PFSK-1 (cell line): Measurements from ENCODE around the gene OXER1.

Experiments
- FOXP2 ChIP-seq: optimal IDR thresholded peaks from 2 replicates; pipeline ENCODE3; 2011; ENCODE audit warnings: borderline replicate concordance, control low read depth, inconsistent platforms; ENCODE audit not compliant: insufficient read depth; ENCODE audit errors: extremely low read length, extremely low read depth
- POLR2AphosphoS5 ChIP-seq: IDR thresholded peaks from 2 replicates; pipeline ENCODE4 v1.6.1; 2012; ENCODE audit warnings: low read depth, mild to moderate bottlenecking, control low read depth, low read length, moderate library complexity
- SIN3A ChIP-seq: IDR thresholded peaks from 2 replicates; pipeline ENCODE4 v1.6.1; 2012; ENCODE audit warnings: mild to moderate bottlenecking, low read length, moderate library complexity, borderline replicate concordance; ENCODE audit not compliant: insufficient read depth
- TAF1 ChIP-seq: IDR thresholded peaks from 2 replicates; pipeline ENCODE4 v1.6.1; 2012; ENCODE audit warnings: low read length, control low read depth, borderline replicate concordance; ENCODE audit not compliant: insufficient read depth
- TF ChIP-seq, protein P1 (sequence below), 2 experiments: IDR thresholded peaks; 2 replicates each; pipeline versions ENCODE4 v1.6.1 to v1.8.0; 2011 to 2012; ENCODE audit warnings: low read depth in 2 of 2, low read length in 2 of 2, control low read depth in 1 of 2, inconsistent platforms in 1 of 2, mild to moderate bottlenecking in 1 of 2, moderate library complexity in 1 of 2; ENCODE audit not compliant: insufficient read depth in 1 of 2

OXER1 gene

GRCh38 chr2:42804338-42804737, 40.4 kb upstream of the OXER1 start:
- TF ChIP-seq FOXP2 (no peak), SIN3A (no peak), TAF1 (no peak), POLR2AphosphoS5 (no peak)
- TF ChIP-seq, protein P1, sequence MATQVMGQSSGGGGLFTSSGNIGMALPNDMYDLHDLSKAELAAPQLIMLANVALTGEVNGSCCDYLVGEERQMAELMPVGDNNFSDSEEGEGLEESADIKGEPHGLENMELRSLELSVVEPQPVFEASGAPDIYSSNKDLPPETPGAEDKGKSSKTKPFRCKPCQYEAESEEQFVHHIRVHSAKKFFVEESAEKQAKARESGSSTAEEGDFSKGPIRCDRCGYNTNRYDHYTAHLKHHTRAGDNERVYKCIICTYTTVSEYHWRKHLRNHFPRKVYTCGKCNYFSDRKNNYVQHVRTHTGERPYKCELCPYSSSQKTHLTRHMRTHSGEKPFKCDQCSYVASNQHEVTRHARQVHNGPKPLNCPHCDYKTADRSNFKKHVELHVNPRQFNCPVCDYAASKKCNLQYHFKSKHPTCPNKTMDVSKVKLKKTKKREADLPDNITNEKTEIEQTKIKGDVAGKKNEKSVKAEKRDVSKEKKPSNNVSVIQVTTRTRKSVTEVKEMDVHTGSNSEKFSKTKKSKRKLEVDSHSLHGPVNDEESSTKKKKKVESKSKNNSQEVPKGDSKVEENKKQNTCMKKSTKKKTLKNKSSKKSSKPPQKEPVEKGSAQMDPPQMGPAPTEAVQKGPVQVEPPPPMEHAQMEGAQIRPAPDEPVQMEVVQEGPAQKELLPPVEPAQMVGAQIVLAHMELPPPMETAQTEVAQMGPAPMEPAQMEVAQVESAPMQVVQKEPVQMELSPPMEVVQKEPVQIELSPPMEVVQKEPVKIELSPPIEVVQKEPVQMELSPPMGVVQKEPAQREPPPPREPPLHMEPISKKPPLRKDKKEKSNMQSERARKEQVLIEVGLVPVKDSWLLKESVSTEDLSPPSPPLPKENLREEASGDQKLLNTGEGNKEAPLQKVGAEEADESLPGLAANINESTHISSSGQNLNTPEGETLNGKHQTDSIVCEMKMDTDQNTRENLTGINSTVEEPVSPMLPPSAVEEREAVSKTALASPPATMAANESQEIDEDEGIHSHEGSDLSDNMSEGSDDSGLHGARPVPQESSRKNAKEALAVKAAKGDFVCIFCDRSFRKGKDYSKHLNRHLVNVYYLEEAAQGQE (IDR thresholded peaks at IDR 0.05; ENCODE audit: insufficient read depth in 1 of 2, low read depth in 2 of 2, low read length in 2 of 2), result no peak

GRCh38 chr2:42802150-42802549, 38.2 kb upstream of the OXER1 start:
- TF ChIP-seq POLR2AphosphoS5 (no peak), TAF1 (no peak)
- TF ChIP-seq, protein P1 (IDR thresholded peaks at IDR 0.05; ENCODE audit: insufficient read depth in 1 of 2, low read depth in 2 of 2, low read length in 2 of 2), result no peak

GRCh38 chr2:42801381-42801780, 37.4 kb upstream of the OXER1 start:
- TF ChIP-seq, protein P1 (IDR thresholded peaks at IDR 0.05; ENCODE audit: insufficient read depth in 1 of 2, low read depth in 2 of 2, low read length in 2 of 2), result no peak
- TF ChIP-seq POLR2AphosphoS5 (no peak), SIN3A (no peak), FOXP2 (no peak), TAF1 (no peak)

- TF ChIP-seq, protein P1 (IDR thresholded peaks at IDR 0.05; ENCODE audit: insufficient read depth in 1 of 2, low read depth in 2 of 2, low read length in 2 of 2), result no peak
- TF ChIP-seq FOXP2 (no peak), TAF1 (no peak), POLR2AphosphoS5 (no peak), SIN3A (no peak)
Observed at GRCh38 chr2:42800981-42801380, 37.0 kb upstream of the OXER1 start.

DNA sequence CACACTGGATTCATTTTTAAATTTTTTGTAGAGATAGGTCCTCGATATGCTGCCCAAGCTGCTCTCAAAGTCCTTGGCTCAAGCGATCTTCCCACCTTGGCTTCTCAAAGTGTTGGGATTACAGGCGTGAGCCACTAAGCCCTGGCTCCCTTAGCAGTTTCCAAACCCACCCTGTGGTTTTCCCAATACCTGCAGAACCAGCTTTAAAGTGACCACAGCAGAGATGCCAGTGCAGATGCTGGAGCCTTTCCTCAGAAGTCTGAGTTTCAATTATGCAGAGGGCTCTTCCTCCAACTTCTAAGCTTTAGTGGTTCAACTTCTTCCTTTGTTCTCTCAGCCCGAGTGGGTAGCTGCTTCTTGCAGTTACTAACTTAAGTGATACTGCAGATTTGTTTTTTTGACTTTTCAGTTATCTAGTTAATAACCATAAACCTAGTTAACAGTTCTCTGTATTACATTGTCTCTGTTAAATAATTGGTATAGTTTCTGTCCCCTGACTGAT, 36.6 kb upstream of the OXER1 start:
- TF ChIP-seq SIN3A, result no peak
- TF ChIP-seq FOXP2, result no peak
- TF ChIP-seq POLR2AphosphoS5, result no peak
- TF ChIP-seq TAF1, result no peak
- TF ChIP-seq, protein P1 (IDR thresholded peaks at IDR 0.05; ENCODE audit: insufficient read depth in 1 of 2, low read depth in 2 of 2, low read length in 2 of 2), result no peak
